Right cardiac atrium (tissue), 5 donors: Measurements from ENCODE around the gene EFHB. TPM values are rescaled to one million over a fixed set of nuclear protein-coding genes. Genes with fewer than 3 reads are reported as not detected.
A peak's percentile ranks its signal among the peaks of the same experiment; 100 is the strongest.

Experiments
- ATAC-seq, 2 donors: fragments of 200-7000 bp; cut with Tn5 transposase; one replicate each; pipeline versions ENCODE4 v1.8.0 to v1.9.1; 2020; ENCODE audit warnings: moderate library complexity in 2 of 2, mild to moderate bottlenecking in 1 of 2
- DNase-seq, 3 donors: peaks; one replicate each; pipeline ENCODE4 v3.0.0-alpha.2; 2020
- H3K27ac ChIP-seq: one replicate; pipeline ENCODE4 v1.5.1; 2013; ENCODE audit warnings: mild to moderate bottlenecking, low read length, control low read depth, moderate library complexity
- H3K27me3 ChIP-seq: one replicate; pipeline ENCODE4 v1.6.1; 2013; ENCODE audit not compliant: control insufficient read depth, insufficient read depth
- H3K4me1 ChIP-seq: one replicate; pipeline ENCODE4 v1.6.1; 2013; ENCODE audit warnings: low read length; ENCODE audit not compliant: control insufficient read depth, insufficient read depth
- H3K4me3 ChIP-seq: one replicate; pipeline ENCODE4 v1.5.1; 2013; ENCODE audit warnings: low read length, control low read depth
- H3K9me3 ChIP-seq: one replicate; pipeline ENCODE4 v1.6.1; 2013; ENCODE audit warnings: low read length; ENCODE audit not compliant: control insufficient read depth
- WGBS: extraction: QIAGEN DNeasy Blood & Tissue Kit; methylation state at CpG from one replicate; pipeline ENCODE4 v1.1.7; 2013; 5-methylcytosine and 5-hydroxymethylcytosine counted together
- intact Hi-C, 4 donors: fragments of 100-400 bp; cut with DNase I; formaldehyde crosslinking; loops; one replicate each; pipeline versions ENCODE4 v1.11.0 to v1.14.0; 2022 to 2023
- polyA plus RNA-seq: library from polyadenylated mRNA; stranded (reverse); fragments of 200-250 nt; gene quantifications from one replicate; pipeline ENCODE4 v1.2.3, GENCODE V29; 2013
- total RNA-seq, 4 donors: library from RNA; stranded (reverse); fragmentation: NEBNext Ultra II Directional; extraction: Animal tissue kit (Norgen Biotek cat#: 25700); gene quantifications; one replicate each; pipeline ENCODE4 v1.2.1, GENCODE V29; 2021
- donor health status: healthy with polysubstance abuse.
- donor health status: DM: no; HTN: yes; CAD: no.
- donor health status: DM: no; HTN: no; CAD: no.
- donor health status: DM: no; HTN: yes; CAD: no; lungs with severe emphysema.
- donor health status: DM: yes; HTN: yes; CAD: no.

The EFHB gene
- total and polyA plus RNA-seq, 5 donors, result 0.26 to 2.2 (median 0.96) TPM; not detected in 1

DNA sequence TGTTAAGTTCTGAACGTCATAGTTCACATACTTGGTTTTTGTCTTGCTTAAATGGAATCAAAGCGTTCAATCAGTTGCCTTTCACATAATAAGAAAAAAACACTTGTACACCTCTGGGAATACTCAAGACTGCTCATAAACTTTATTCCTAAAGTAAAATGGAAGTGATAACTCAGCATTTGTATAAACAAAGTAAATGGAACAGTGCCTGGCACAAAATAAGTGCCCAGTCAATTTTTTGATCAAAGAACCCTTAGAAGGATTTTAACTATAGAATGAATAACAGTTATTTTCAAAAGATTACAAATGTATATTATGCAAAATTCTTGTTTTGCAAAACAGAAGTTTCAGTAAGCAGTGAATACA is 14.2 kb upstream of the EFHB start:
- Histone ChIP-seq H3K4me3 (peak overlapping the region; percentile 84), H3K9me3 (no peaks in the 10 kb centered on the region), H3K27ac (peak overlapping the region; percentile 92), H3K27me3 (no peaks in the 10 kb centered on the region), H3K4me1 (no peaks in the 10 kb centered on the region)
- DNase-seq (no peak), ATAC-seq (no peak)
- intact Hi-C loops, result loop anchor here in 2 of 4 donors (5.0 to 10.0 kb wide), 2 partner anchors 94 to 237 kb away; partner anchors contain the start of genes SGO1 (in 2 of the 2) and KAT2B (in 1 of the 2)
- 0% methylated on average over 2 of the region's 2 CpGs for WGBS

- H3K9me3 ChIP-seq, result no peaks in the 10 kb centered on the region
Observed at GRCh38 chr3:19947549-19948225, 13.7 kb upstream of the EFHB start.

GRCh38 chr3:19946832-19947548 is 13.0 kb upstream of the EFHB start, which contains the start of gene RAB5A:
RAB5A (plus strand) TSS chr3:19947097; CDS start chr3:19950899, 3,802 bp downstream.
- under 1% methylated on average over 73 of the region's 73 CpGs for WGBS
- DNase-seq, result peak; percentile 98 to 99 (median 99)
- H3K4me1 ChIP-seq, result no peaks in the 10 kb centered on the region

More at GRCh38 chr3:19947549-19948225, 13.7 kb upstream of the EFHB start:
- H3K4me3 ChIP-seq, result peak overlapping the region; percentile 84
- intact Hi-C loops, result loop anchor here in 2 of 4 donors (5.0 to 10.0 kb wide), 2 partner anchors 95 to 237 kb away; partner anchors contain the start of genes SGO1 (in 2 of the 2) and KAT2B (in 1 of the 2)
- peak overlapping the region; percentile 92 for H3K27ac ChIP-seq
- WGBS, result under 1% methylated on average over 30 of the region's 30 CpGs
- H3K27me3 ChIP-seq, result no peaks in the 10 kb centered on the region
- H3K4me1 ChIP-seq, result no peaks in the 10 kb centered on the region
- ATAC-seq, result peak; percentile 40 to 60
- peak in 2 of 3 donors; percentile 60 to 73 for DNase-seq

DNA sequence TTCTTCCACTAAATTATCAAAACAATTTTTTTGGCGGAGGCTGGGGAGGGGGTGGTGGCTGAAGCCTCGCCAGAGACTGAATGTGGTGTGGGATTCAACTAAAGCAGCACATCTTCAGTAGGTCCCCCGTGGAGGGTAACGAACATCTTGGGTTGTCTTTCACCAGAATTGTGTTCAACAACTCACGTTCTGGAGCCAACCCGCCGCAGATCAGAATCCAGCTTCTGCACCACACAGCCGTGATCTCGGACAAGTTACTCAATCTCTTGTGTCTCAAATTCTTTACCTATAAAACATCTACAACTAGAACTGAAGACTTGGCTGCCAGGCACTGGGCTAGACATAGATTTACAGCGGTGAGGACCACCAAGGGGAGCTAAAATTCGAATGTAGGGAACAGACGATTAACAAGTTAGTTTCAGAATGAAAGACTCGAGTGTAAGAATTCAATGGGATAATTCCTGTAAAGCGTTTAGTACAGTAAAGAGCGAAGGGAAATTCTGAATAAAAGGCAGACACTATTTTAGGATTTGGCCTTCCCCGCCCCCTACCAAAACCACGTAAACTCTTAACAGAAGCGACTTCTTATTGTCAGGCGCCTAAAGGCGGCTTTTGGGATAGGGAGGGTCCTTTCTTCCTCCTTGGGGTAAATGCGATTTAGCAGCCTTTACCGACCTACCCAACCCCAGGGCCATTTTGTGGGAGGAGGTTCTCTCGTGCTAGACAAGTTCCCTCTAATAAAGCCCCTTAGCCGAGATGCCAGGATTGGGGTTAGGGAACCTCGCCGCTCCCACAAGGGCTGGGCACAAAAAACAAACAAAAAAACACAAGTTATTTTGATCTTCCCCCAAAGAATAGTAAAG is 12.2 kb upstream of the EFHB start:
- ATAC-seq (peak; percentile 18 to 23), DNase-seq (no peak)
- H3K27ac ChIP-seq, result peak overlapping the region; percentile 84
- peak overlapping the region; percentile 64 for H3K4me3 ChIP-seq
- H3K4me1 ChIP-seq, result no peaks in the 10 kb centered on the region
- intact Hi-C loops, result loop anchor here in 2 of 4 donors (5.0 to 10.0 kb wide), 2 partner anchors 96 to 239 kb away; partner anchors contain the start of genes SGO1 (in 2 of the 2) and KAT2B (in 1 of the 2)
- 37% methylated on average over 26 of the region's 26 CpGs for WGBS
- no peaks in the 10 kb centered on the region for H3K9me3 ChIP-seq
- H3K27me3 ChIP-seq, result no peaks in the 10 kb centered on the region

More at GRCh38 chr3:19946832-19947548, 13.0 kb upstream of the EFHB start, which contains the start of gene RAB5A:
- ATAC-seq, result peak; percentile 99
- H3K27me3 ChIP-seq, result no peaks in the 10 kb centered on the region
- no peaks in the 10 kb centered on the region for H3K9me3 ChIP-seq
- intact Hi-C loops, result loop anchor here in 2 of 4 donors (5.0 to 10.0 kb wide), 2 partner anchors 95 to 238 kb away; partner anchors contain the start of genes SGO1 (in 2 of the 2) and KAT2B (in 1 of the 2)
- H3K27ac ChIP-seq, result peak within 1 kb of the TSS; percentile 92
- H3K4me3 ChIP-seq, result peak within 1 kb of the TSS; percentile 84

DNA sequence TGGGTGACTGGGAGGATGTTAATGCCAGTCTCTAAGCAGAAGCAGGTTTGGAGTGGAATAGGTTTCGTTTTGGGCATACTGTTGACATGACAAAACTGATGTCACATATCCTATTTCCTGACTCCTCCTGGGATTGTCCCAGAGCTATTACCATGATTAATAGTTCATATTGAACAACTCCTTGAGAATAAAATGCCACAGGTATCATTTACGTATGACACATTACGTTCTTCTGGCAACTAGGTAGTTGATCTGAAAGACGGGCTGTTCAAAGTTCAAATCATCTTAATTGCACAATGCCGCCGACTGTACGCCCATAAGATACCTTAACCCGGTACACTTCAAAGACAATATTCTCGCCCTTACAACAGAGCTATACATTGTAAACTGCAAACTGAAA is 11.5 kb upstream of the EFHB start:
- DNase-seq (no peak), ATAC-seq (no peak)
- WGBS, result 97% methylated on average over 9 of the region's 9 CpGs
- Histone ChIP-seq H3K4me1 (no peaks in the 10 kb centered on the region), H3K4me3 (peak overlapping the region; percentile 64), H3K27me3 (no peaks in the 10 kb centered on the region), H3K27ac (no peak overlapping the region), H3K9me3 (no peaks in the 10 kb centered on the region)
- intact Hi-C loops, result loop anchor here in 2 of 4 donors (5.0 to 10.0 kb wide), 2 partner anchors 97 to 239 kb away; partner anchors contain the start of genes SGO1 (in 2 of the 2) and KAT2B (in 1 of the 2)

- no peak for DNase-seq
- no peak overlapping the region for H3K4me3 ChIP-seq
- no peak overlapping the region for H3K27ac ChIP-seq
- 91% methylated on average over 1 of the region's 1 CpG for WGBS
- H3K9me3 ChIP-seq, result no peaks in the 10 kb centered on the region
- ATAC-seq, result no peak
- no peaks in the 10 kb centered on the region for H3K4me1 ChIP-seq
- intact Hi-C loops, result loop anchor here in 2 of 4 donors (10.0 kb wide), 1 partner anchor 244 kb away; the partner anchor contains the start of gene SGO1 (in 2 of the 2)
- H3K27me3 ChIP-seq, result no peaks in the 10 kb centered on the region
Observed at GRCh38 chr3:19940643-19941042, 6.6 kb upstream of the EFHB start.

DNA sequence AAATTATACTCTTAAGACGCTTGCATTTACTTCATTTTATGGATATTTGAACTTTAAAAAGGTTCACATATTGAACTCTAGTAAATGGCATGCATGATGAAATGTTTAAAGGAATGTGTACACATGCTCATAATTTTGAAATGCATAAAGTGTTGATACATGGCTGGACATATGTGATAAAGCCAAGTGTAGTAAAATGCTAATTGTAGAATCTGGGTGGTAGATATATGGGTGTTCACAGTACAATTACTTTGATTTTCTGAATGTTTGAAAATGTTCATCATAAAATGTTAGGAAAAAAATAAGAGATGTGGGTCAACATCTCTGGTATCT is 4.2 kb upstream of the EFHB start:
- no peak for ATAC-seq
- Histone ChIP-seq H3K9me3 (no peaks in the 10 kb centered on the region), H3K4me1 (no peaks in the 10 kb centered on the region), H3K27me3 (no peaks in the 10 kb centered on the region), H3K4me3 (no peak overlapping the region), H3K27ac (no peak overlapping the region)
- no peak for DNase-seq
- intact Hi-C loops, result no loop called here
- WGBS, result 97% methylated on average over 1 of the region's 1 CpG

DNA sequence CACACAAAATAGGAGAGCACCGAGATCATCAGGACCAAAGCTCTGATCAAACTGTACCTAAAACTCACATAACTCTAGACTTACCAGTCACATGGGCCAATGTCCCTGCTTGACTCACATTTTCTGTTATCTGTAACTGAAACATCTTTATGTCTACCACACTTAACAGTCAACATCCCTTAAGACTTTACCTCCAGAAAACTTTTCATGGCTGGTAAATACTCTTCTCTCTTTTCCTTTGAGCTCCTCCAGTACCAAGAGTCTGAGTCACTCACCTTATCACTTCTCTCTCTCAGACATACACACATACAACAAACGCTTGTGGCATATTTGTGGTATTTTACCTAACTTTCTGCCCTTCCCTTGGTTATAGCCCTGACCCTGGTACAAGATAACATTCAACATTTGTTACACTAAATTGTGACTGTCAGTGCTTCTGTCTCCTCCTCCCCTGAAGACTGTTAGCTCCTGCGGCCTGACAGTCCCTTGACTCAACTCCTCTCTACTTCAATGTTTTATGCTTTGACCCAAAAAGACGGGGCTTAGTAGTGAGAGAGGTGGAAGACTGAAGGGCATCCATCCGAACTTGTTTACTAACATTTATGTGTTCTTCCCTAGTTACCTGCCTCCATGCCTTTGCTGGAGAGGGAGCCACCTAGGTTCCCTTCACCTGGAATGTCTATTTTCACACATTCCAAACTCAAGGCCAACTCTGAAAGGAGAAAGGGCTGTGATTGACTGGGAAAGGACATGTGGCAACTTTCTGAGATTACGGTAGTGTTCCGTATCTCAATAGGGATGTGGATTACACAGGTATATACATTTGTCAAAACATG is 3.7 kb upstream of the EFHB start:
- Histone ChIP-seq H3K9me3 (no peaks in the 10 kb centered on the region), H3K27ac (no peak overlapping the region), H3K27me3 (no peaks in the 10 kb centered on the region), H3K4me1 (no peaks in the 10 kb centered on the region), H3K4me3 (no peak overlapping the region)
- intact Hi-C loops, result no loop called here
- ATAC-seq (no peak), DNase-seq (no peak)
- WGBS, result 69% methylated on average over 7 of the region's 7 CpGs

DNA sequence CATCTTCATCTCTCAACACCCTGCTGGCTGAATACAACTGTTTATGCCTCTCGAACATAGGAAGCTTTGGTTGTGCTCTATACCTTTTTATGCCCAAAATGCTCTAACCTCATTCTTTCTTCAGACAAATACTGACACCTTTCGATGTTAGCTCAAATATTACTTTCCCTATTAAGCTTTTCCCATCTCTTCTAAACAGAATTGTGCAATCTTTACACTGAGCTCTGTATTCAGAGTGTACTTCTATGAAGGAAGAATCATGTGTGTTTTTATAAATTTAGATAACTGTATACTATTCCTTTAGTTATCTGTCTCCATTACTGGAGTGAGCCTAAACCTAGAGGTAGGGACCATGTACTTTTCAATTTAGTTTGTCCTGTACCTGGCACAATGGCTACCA is 1.6 kb downstream of the EFHB start:
- Histone ChIP-seq H3K4me1 (no peaks in the 10 kb centered on the region), H3K4me3 (no peak overlapping the region), H3K27me3 (no peaks in the 10 kb centered on the region), H3K27ac (no peak overlapping the region), H3K9me3 (no peaks in the 10 kb centered on the region)
- DNase-seq (no peak), ATAC-seq (no peak)
- WGBS, result 96% methylated on average over 2 of the region's 2 CpGs
- intact Hi-C loops, result no loop called here

DNA sequence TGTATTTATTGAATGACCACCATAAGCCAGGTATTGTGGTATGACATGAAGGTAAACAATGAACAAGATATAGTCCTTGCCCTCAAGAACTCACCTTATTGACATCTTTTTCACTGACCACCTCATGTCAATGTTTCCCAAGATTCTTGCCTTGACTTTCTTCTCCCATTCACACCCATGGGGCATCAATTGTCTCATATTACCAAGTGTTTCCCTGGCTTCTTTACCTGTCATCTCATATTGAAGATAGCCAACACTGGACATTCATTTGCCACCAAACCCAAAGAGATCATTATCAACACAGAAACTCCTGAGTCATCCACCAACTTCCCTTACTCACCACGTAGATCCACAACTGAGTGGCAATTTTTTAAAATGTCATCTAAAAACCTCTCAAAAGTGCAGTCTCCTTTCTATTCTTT is 2.2 kb downstream of the EFHB start:
- no peak for DNase-seq
- no peak overlapping the region for H3K27ac ChIP-seq
- no peak overlapping the region for H3K4me3 ChIP-seq
- WGBS, result 59% methylated on average over 1 of the region's 1 CpG
- ATAC-seq, result no peak
- H3K9me3 ChIP-seq, result no peaks in the 10 kb centered on the region
- intact Hi-C loops, result no loop called here
- H3K4me1 ChIP-seq, result no peaks in the 10 kb centered on the region
- H3K27me3 ChIP-seq, result no peaks in the 10 kb centered on the region
